NCI-H2107 treated with DMSO at 0.1 percent for 48 hours (cell line): ENCODE data around the gene C1QTNF1.

Experiments used
- DNase-seq: peaks from one replicate; lab custom pipeline; 2025; ENCODE audit not compliant: unreplicated experiment; lab: John Stamatoyannopoulos, UW

C1QTNF1 gene

GRCh38 chr17:79090443-79091225 lies 66.7 kb downstream of the C1QTNF1 start:
- no peak for DNase-seq

- no peak for DNase-seq
These were observed 67.3 kb downstream of the C1QTNF1 start for GRCh38 chr17:79091226-79091670.

GRCh38 chr17:79092567-79092966 lies 68.6 kb downstream of the C1QTNF1 start:
- DNase-seq = no peak

- DNase-seq = no peak
These were observed 69.3 kb downstream of the C1QTNF1 start for GRCh38 chr17:79093270-79093669.

GRCh38 chr17:79094261-79094660 lies 70.3 kb downstream of the C1QTNF1 start:
- DNase-seq = no peak

GRCh38 chr17:79095345-79096055 lies 71.5 kb downstream of the C1QTNF1 start:
- DNase-seq = peak; percentile 57

- no peak for DNase-seq
These were observed 72.5 kb downstream of the C1QTNF1 start for GRCh38 chr17:79096477-79096876.

GRCh38 chr17:79097226-79098055 lies 73.5 kb downstream of the C1QTNF1 start:
- DNase-seq = no peak

GRCh38 chr17:79098282-79098867 lies 74.4 kb downstream of the C1QTNF1 start:
- DNase-seq = no peak
